WERI-Rb-1 (cell line): ENCODE measurements around the gene COG4.

Experiments
- DNase-seq: peaks from one replicate; pipeline ENCODE4 v3.0.0-alpha.2; 2020
- H3K27ac ChIP-seq: fragments of 250-450 bp; sonication (Bioruptor Pico); 2 replicates; pipeline ENCODE4 v1.5.1; 2020; ENCODE audit warnings: mild to moderate bottlenecking, moderate library complexity
- H3K27me3 ChIP-seq: fragments of 250-450 bp; sonication (Bioruptor Pico); 2 replicates; pipeline ENCODE4 v1.5.1; 2021; ENCODE audit warnings: mild to moderate bottlenecking, low read depth, moderate library complexity; ENCODE audit not compliant: insufficient read depth, severe bottlenecking
- H3K36me3 ChIP-seq: fragments of 250-450 bp; sonication (Bioruptor Pico); 2 replicates; pipeline ENCODE4 v1.5.1; 2020; ENCODE audit warnings: mild to moderate bottlenecking, moderate library complexity
- H3K4me3 ChIP-seq: 2 replicates; pipeline ENCODE4 v1.5.1; 2011; ENCODE audit warnings: low read depth, mild to moderate bottlenecking, control low read depth, low read length
- H3K9me3 ChIP-seq: fragments of 250-450 bp; sonication (Bioruptor Pico); 2 replicates; pipeline ENCODE4 v1.5.1; 2021; ENCODE audit warnings: mild to moderate bottlenecking, moderate library complexity; ENCODE audit not compliant: severe bottlenecking
- CTCF ChIP-seq: IDR thresholded peaks from 2 replicates; pipeline ENCODE4 v1.5.1; 2011; ENCODE audit warnings: low read depth, mild to moderate bottlenecking, control low read depth, inconsistent platforms, low read length

COG4 gene

GRCh38 chr16:70523076-70523742, at the start of gene COG4:
TSS of gene COG4 (minus strand) at chr16:70523554. CDS start at chr16:70523543, 11 bp downstream.
- DNase-seq, result peak; percentile 89
- no peak for TF ChIP-seq CTCF
- H3K27ac ChIP-seq, result peak within 1 kb of the TSS; percentile 98

GRCh38 chr16:70572926-70573270, 49.5 kb upstream of the COG4 start:
- peaks cover 75% of the 10 kb centered on the region for H3K36me3 ChIP-seq
- no peaks in the 10 kb centered on the region for H3K9me3 ChIP-seq
- no peak overlapping the region for H3K4me3 ChIP-seq
- H3K27me3 ChIP-seq, result no peaks in the 10 kb centered on the region
- no peak for DNase-seq
- no peak overlapping the region for H3K27ac ChIP-seq
- TF ChIP-seq CTCF, result no peak

More at GRCh38 chr16:70523076-70523742, at the start of gene COG4:
- H3K9me3 ChIP-seq, result no peaks in the 10 kb centered on the region
- peaks cover 45% of the 10 kb centered on the region for H3K36me3 ChIP-seq
- H3K27me3 ChIP-seq, result no peaks in the 10 kb centered on the region
- H3K4me3 ChIP-seq, result peak within 1 kb of the TSS; percentile 98

- Histone ChIP-seq H3K36me3 (peaks cover 81% of the 10 kb centered on the region), H3K27ac (no peak overlapping the region), H3K9me3 (no peaks in the 10 kb centered on the region), H3K27me3 (no peaks in the 10 kb centered on the region), H3K4me3 (no peak overlapping the region)
- no peak for TF ChIP-seq CTCF
- DNase-seq, result no peak
Measured at GRCh38 chr16:70572050-70572925, 48.9 kb upstream of the COG4 start.

GRCh38 chr16:70571623-70572022, 48.3 kb upstream of the COG4 start:
- TF ChIP-seq CTCF, result no peak
- Histone ChIP-seq H3K27ac (no peak overlapping the region), H3K27me3 (no peaks in the 10 kb centered on the region), H3K9me3 (no peaks in the 10 kb centered on the region), H3K36me3 (peaks cover 88% of the 10 kb centered on the region), H3K4me3 (no peak overlapping the region)
- DNase-seq, result no peak

GRCh38 chr16:70570967-70571570, 47.7 kb upstream of the COG4 start:
- TF ChIP-seq CTCF, result no peak
- Histone ChIP-seq H3K27ac (no peak overlapping the region), H3K36me3 (peaks cover 93% of the 10 kb centered on the region)

More at GRCh38 chr16:70570967-70571570, 47.7 kb upstream of the COG4 start:
- Histone ChIP-seq H3K27me3 (no peaks in the 10 kb centered on the region), H3K4me3 (no peak overlapping the region), H3K9me3 (no peaks in the 10 kb centered on the region)
- DNase-seq, result no peak
